A172 (cell line): Measurements from ENCODE around the gene BLVRA. TPM values are rescaled to one million over a fixed set of nuclear protein-coding genes. Genes with fewer than 3 reads are reported as not detected.
A peak's percentile ranks its signal among the peaks of the same experiment; 100 is the strongest.

Experiments used
- DNase-seq: peaks from one replicate; pipeline ENCODE4 v3.0.0-alpha.2; 2015; ENCODE audit warnings: low spot score
- total RNA-seq: library from RNA; depleted of rRNA; stranded (reverse); fragments of >200 nt; shearing (Covaris generic); gene quantifications from 2 replicates; pipeline ENCODE4 v1.2.3, GENCODE V29; 2014

BLVRA gene
- total RNA-seq, 1 experiment from 2014 or later = 129 TPM

DNA sequence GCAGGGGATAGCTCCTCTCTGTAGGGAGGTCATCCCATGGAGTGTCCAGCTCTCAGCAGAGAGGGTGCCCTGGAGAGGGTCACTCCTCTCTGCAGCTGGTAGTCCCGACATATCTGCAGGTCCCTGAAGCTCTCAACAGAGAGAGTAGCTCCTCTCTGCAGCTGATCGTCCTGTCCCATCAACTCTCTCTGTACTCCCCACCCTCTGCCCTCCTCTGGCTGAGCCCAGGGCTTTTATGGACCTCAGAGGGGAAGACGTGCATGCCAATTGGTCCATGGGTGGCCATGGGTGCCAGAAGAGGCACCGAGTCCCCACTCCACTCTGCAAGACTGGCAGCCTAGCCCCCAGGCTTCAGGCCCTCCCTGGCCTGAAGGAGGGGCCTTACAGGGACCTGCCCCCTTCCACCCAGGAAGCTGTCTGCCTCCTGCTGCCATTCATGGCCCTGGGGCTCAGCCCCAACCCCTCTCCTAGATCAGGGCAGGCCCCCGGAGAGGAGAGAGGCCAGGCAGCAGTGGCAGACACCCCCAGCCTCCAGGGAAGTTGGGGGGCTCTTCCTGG, 9.0 kb upstream of the BLVRA start:
- no peak for DNase-seq

DNA sequence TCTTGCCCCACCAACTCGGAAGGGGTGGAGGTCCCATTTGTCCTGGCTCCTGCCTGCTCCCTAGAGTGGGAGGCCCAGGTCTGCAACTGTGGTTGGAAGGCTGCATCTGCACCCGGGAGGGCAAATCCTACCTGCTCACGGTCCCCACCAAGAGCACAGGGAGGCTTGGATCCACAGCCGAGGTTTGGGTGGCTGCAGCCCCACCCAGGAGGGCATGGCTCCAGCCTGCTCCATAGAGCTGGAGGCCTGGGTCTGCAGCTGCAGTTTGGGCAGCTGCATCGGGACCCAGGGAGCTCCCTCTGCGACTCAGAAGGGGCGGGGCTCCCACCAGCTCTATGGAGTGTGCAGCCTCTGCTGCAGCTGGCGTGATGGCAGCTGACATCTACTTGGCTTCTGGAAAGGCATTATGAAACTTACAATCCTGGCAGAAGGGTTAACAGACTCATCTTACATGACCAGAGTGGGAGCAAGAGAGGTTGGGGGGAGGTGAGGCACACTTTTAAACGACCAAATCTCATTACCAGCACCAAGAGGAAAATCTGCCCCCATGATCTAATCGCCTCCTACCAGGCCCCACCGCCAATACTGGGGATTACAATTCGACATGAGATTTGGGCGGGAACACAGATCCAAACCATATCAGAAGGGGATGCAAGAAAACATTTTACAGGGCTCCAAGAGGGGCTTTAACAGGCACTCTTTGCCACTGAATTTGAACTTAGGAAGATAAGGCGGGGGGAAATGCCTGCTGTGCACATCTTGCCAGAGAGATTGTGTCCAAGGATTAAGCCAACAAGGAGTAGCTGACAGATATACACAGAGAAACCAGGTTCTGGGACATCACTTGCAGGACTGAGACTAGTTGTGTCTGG, 8.2 kb upstream of the BLVRA start:
- DNase-seq = no peak

DNA sequence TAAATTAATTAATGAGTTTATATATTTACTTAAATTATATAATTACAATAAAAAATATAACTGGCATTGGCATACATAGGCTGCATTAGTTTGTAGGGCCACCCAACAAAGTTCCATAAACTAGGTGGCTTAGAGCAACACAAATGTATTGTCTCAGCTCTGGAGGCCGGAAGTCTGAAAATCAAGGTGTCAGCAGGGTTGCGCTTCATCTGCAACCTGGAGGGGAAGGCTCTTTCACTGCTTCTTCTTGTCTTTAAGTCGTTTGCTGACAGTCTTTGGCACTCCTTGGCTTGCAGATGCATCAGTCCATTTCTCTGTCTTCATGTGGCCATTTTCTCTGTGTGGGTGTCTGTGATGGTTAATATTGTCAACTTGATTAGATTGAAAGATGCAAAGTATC, 6.1 kb upstream of the BLVRA start:
- no peak for DNase-seq

DNA sequence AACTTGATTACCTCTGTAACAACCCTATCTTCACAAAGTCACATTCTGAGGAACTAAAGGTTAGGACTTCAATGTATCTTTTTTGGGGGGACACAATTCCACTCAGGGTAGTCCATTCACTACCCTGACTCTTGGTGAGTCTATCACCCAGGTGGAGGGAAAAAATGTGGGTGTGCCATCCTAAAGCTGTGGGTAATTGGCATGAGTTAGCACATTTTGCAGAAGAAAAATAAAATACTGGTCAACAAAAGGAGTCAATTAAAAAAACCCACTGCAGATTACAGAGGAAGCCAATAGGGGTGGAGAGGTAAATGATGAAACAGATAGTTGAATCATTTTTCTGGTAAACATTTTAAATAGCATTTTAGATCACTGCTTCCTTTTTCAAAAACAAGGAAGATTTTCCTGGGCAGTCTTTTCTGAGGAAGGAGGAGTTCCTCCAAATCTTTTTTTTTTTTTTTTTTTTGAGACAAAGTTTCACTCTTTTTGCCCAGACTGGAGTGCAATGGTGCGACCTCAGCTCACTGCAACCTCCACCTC, 5.1 kb upstream of the BLVRA start:
- no peak for DNase-seq

DNA sequence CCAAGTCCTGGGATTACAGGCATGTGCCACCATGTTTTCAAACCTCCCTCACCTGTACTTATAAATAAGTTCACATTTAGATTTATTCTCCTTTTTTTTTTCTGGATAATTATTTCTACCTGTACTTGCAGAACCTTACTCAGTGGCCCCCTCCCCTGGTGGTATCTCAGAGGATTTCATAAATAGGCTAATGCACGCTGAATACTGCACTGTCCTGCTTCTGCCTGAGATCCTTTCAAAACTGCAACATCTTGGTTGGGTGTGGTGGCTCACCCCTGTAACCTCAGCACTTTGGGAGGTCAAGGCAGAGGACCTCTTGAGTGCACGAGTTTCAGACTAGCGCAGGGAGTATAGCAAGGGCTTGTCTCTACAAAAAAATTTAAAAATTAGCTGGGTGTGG, 4.6 kb upstream of the BLVRA start:
- DNase-seq = no peak

DNA sequence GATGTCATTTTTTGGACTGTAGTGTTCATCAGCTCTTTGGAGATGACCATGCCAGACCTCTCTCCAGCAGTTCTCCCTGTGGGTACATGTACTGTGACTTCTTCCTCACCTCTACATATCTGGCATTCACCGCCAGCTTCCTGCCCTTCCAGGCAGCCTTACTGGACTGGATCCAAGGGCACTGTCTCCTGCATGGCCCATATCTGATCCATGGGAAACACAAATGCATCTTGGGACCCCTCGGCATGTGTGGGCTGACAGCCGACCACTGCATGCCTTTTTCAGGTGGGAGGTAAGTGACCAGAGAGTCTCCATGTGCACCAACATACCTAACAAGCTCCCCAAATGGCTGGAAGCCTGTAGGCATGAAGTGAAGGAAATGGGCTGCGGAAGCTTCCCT, 3.9 kb upstream of the BLVRA start:
- DNase-seq = no peak

DNA sequence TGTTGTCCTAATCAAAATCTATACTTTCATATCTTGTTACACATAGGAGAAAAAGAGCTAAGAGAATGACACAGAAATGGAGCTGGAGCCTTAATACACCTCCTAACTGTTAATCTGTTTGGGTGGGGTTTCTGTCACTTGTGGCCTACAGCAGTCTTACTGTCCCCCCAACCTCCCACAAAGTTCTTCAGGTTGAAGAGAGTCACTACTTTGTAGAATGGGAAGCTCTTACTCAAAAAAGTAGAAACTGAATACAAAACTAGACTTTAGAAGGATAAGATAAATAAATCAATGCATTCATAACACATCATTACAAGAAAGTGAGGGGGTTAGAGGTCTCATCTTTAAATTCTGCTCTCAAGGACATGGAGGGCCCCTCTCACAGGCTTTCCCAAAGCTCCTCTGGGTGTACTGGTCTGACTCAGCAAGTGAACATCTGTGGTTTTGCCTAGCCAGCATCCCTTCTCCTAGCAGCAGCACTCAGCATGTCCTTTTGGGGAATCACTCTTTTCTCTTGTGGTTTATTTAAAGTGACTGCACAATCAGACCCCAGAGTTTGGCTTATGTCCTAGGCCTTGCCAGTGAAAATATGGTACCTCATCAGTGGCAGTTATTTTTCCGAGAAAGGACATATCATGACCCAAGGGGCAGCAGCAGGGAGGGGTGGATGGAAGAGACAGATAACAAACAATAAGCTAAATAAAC, 2.0 kb upstream of the BLVRA start:
- peak; percentile 86 for DNase-seq

DNA sequence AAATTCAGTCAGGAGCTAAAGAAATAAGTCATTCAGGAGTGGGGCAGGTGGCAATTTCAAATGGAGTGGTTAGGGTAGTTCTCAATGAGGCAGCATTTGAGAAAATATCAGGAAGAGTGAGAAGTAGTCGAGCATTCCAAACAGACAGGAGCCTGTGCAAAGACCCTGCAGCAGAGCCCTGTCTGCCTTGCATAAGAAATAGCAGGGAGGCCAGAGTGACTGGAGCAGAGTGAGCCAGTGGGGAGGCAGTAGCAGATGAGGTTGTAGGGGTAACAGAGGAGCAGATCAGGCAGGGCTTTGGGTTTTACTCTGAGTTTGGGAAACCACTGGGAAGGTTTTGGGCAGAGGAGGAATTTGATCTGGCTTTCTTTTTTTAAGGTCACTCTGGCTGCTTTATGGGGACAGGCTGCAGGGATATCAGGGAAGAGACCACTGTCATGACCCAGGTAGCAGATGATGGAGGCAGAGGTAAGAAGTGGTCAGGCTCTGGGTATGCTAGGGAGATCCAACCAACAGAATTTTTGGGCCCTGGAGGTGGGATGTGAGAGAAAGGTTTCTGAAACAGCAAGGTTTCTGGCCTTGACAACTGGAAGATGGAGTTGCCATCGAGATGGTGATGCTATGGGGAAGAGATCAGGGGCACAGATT, 1.3 kb upstream of the BLVRA start:
- no peak for DNase-seq

DNA sequence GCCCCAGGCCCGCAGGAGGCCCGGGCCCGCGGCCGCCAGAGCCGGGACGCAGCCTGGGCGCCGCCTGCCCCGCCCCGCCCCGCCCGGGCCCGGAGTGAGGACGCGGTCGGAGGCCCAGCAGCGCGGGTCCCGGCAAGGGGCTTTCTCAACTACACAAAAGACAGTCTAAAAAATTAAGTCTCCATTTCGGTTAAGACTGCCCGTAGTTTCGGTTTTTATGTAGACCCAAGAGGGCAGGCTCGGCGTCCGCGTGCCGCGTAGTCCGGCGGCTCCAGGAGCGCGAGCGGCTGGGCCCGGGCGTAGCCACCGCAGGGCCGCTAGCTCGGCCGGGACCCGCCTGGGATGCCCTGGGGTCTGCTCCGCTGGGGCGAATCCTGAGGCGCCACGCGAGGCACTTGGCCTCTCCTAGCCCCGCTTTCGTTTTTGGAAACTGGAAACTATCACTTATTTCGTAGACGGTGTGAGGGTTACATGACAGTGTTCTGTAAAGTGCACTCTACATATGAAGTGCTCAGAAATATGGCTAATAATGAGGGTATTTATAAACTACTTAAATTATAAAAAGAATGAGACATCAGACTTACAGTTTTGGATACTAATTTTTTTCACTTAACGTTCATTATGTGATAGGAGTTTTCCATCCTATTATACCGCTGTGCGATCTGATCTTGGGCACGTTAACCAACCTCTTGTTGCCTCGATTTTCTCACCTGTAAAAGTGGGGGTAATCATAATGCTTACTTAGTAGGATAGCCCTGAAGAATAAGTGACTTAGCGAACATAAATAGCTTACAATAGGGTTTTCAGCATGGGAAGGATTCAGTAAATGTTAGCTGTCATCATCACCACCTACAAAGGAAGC, 573 bp downstream of the BLVRA start:
- DNase-seq = no peak

DNA sequence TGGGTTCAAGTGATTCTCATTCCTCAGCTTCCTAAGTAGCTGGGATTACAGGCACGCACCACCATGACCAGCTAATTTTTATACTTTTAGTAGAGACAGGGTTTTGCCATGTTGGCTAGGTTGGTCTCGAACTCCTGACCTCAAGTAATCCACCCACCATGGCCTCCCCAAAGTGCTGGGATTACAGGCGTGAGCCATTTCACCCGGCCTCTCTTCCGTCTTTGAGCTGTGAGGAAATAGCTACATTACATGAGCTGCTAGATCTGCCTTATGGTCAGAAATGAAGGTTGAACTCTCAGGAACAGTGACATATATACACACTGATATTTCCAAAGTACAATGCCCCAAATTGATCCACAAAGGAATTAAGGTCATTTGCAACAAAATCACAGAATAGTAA, 2.4 kb downstream of the BLVRA start:
- no peak for DNase-seq

DNA sequence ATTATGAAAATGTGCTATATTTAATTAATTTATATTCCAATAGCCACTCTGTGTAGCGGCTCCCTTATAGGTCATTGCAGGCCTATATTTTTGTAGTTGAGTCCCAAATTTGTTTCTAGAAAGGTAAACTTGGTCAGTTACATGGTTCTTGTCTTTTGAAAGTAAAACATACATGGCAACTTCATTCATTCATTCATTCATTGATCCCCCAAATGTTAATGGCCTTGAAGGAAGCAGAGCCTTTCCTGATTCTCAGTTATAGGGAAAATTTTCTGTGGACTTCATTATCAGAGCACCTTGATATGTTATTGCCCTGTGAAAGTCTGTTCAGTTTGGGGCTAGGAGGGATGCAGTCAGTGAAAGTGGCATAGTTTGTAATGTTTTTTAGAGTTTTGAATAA, 2.9 kb downstream of the BLVRA start:
- no peak for DNase-seq

DNA sequence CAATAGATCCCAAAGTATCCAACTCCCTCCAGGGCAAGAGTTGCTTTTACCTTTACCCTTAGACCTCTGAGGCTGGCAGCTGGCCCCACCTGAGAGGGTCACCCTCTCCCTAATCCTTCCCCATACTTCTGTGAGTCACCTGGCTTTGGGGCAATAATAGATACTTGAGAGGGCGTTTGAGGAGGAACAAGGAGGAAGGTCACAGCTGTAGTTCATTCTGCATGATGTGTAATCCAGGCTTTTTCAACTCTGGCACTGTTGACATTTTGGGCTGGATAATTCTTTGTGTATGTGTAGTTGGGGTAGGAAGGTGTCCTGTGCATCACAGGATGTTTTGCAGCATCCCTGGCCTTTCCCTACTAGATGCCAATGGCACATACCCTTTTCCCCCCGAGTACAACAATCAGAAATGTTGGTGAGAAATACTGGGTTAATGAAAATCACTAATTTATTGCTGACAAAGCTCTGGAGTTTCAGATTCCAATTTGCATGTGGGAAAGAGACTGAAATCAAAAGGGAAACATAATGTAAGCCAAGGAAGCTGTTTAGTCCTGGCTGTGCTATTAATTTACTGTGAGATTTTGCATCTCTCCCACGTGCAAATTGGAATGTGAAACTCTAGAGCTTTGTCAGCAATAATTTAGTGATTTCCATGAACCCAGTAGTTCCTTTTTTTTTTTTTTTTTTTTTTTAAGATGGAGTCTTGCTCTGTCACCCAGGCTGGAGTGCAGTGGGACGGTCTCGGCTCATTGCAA, 3.6 kb downstream of the BLVRA start:
- DNase-seq = no peak

DNA sequence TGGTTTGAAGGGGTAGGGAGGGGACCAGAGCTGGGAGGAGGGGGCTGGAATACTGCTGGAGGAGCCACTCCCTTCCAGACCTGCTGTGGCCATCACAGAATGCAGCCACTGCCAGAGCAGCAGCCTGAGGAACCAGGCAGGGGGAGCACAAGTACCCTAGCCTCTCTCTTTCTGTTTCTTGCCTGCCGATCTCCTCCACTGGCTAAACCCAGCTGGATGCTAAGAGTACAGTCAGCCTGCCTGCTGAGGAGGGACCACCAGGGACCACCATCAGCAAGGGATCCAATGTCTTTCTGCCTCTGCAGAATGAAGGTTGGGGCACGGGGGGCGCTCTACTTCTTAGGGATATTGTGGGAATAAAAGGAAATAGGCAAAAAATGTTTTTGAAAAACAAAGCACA, 4.7 kb downstream of the BLVRA start:
- DNase-seq = no peak

DNA sequence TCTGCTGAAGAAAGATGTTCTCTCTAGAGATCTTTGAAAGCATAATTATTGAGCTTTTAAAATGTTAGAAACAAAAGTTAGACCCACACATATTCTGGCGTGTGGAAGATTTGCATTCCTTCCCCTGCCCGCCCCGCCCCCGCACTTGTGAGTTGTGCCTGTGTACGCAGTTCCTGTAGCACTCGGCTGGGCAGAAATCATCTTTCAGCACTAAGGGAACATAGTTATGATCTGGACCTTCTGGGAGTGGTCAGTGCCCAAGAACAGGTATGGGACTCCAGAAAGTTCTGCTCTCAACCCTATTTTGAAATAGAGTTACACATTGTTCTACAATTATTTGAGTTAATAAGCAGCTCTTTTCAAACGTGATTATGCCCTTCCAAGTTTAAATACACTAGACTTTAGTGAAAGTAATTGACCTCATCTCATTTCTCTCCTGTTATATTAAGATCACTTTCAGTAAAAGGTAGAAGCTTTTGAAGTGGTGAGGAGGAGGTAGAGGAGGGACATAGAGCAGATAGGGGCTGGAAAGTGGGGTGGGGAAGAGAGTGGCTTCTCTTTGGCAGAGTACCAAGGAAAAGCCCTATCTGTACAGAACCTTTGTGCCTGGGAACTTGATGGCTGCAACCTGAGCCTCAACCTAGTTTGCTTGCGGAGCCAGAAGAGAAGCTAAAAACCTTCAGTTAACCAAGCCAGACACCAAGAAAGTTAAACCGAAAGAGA, 5.7 kb downstream of the BLVRA start:
- DNase-seq = no peak

DNA sequence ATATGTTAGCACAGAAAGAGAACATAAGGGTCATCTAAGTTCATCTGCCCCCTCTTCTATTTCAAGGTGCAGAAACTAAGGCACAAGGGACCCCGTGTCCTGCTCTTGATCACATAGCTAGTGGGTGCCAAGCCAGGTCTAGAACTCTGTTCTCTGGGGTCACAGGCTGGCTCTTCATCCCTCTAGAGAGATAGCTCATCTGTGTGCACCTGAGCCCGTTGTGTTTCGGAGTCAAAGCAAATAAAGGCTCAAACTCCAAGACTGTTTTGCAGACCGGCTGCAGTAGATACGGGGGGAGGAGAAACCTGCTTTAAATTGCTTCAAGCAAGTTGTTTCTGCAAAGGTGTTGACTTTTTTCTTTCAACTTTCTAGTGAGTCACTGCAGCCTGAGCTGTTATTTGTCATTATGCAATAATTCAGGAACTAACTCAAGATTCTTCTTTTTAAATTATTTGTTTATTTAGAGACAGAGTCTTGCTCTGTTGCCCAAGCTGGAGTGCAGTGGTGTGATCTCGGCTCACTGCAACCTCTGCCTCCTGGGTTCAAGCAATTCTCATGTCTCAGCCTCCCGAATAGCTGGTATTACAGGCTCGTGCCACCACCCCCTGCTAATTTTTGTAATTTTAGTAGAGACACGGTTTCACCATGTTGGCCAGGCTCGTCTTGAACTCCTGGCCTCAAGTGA, 6.5 kb downstream of the BLVRA start:
- peak; percentile 43 for DNase-seq

DNA sequence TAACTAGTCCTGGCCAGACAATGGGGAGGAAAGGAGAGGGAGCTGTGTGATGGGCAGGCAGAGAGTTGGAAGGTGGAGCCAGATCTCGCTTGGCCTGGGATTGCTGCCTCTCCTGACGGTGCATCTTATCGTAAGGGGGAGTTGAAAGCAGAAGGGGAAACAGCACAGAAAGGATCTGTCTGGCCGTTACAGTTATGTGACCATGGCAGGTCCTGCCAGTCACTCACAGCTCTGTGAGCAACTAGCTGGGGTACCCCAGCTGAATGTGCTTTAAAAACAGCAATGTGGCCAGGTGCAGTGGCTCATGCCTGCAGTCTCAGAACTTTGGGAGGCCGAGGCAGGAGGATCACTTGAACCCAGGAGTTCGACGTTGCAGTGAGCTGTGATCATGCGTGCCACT, 8.1 kb downstream of the BLVRA start:
- no peak for DNase-seq

DNA sequence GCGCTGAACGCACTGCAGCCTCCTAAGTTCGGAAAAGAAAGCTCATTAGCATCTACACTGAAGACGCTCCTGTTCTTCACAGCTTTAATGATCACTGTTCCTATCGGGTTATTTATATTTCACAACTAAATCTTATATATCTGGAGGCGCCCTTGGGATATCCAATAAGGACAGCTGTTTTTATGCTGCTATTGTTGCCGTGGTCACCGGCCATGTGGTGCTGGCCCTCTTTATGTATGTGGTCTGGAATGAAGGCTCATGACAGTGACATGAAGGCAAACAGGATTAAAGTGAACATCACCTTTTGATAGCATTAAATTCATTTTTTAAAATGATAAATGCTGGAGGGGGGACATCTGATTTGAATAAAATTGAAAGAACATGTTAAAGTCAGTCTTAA, 8.8 kb downstream of the BLVRA start:
- no peak for DNase-seq

DNA sequence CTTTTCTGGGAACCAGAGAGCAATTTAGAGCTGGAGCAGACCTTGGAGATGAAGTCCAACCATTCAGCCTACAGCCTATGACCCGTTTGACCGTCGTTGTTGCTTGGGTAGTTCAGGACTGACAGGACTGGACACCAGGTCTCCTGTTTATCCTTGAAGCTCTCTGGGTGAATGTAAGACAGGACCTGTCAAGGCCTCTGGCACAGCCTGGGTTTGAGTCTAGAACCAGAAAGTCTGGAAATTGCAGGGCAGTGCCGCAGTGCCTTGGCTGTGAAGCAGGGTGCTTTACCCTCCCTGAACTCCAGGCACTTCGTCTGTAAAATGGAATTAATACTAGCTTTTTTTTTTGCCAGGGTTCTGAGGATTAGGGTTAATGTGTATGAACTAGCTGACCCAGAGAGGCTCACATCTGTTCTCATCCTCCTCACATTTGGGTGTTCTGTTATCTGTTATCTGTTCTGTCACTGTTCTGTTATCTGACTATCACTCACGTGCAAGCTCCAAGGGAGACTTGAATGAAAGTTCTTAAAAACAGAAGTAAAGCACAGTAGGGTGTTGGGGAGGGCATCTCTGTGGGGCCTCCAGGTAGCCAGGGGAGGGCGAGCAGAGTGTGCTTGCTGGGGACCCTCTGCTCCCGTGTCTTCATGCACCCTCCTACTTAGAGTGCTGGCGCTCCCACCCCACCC, 9.9 kb downstream of the BLVRA start:
- DNase-seq = no peak

DNA sequence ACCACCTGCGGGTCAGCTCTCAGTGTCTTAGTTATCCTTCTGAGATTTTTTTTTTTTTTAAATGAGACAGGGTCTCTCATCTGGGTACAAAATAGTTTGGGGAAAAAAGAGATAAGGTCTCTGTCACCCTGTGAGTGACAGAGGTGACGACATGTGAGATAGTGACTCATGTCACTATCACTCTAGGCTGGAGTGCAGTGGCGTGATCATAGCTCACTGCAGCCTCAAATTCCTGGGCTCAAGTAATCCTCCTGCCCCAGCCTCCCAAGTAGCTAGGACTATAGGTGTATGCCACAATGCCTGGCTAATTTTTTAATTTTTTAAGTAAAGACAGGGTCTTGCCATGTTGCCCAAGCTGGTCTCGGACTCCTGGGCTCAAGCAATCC, 10.4 kb downstream of the BLVRA start:
- no peak for DNase-seq
